Measurements from ENCODE around the gene DIS3L.

DNA sequence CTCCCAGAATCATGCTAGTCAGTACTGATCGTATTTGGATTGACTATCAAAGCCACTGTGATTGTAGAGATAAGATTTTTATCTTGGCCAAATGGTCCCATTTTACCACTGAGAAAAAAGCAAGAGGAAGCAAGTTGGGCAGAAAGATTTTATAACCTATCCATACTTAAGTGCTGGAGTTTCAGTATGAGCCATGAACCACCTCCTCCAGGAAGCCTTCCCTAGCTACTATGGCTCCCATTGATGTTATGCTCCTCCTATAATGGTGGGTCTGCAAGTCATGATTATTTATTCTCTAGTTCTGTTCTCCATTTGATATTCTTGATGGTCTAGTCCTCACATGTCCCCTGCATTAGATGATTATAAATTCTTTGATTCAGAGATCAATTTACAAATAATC is 46.4 kb upstream of the DIS3L start:
- TF ChIP-seq, protein P1, sequence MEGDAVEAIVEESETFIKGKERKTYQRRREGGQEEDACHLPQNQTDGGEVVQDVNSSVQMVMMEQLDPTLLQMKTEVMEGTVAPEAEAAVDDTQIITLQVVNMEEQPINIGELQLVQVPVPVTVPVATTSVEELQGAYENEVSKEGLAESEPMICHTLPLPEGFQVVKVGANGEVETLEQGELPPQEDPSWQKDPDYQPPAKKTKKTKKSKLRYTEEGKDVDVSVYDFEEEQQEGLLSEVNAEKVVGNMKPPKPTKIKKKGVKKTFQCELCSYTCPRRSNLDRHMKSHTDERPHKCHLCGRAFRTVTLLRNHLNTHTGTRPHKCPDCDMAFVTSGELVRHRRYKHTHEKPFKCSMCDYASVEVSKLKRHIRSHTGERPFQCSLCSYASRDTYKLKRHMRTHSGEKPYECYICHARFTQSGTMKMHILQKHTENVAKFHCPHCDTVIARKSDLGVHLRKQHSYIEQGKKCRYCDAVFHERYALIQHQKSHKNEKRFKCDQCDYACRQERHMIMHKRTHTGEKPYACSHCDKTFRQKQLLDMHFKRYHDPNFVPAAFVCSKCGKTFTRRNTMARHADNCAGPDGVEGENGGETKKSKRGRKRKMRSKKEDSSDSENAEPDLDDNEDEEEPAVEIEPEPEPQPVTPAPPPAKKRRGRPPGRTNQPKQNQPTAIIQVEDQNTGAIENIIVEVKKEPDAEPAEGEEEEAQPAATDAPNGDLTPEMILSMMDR (IDR thresholded peaks at IDR 0.05): no peak
- no peak for TF ChIP-seq POLR2A (IDR thresholded peaks at IDR 0.05)
- TF ChIP-seq POLR2AphosphoS5 (IDR thresholded peaks at IDR 0.05): no peak
- TF ChIP-seq EP300 (IDR thresholded peaks at IDR 0.05): no peak
